Stimulated activated CD4-positive, alpha-beta T cell treated with anti-CD3 and anti-CD28 coated beads, TNF-alpha, amount 100 ng/mL, for 24 hours (primary cell): ENCODE measurements around the gene VAV3.

Experiments used
- DNase-seq, 3 experiments: peaks; one replicate each; pipeline ENCODE4 v3.0.0-alpha.2; 2020; ENCODE audit warnings: low read depth in 3 of 3

VAV3 gene

GRCh38 chr1:107648071-107648470 lies 316.9 kb downstream of the VAV3 start:
- no peak for DNase-seq

GRCh38 chr1:107647012-107647411 lies 318.0 kb downstream of the VAV3 start:
- DNase-seq = no peak

- DNase-seq = no peak
These were observed 321.2 kb downstream of the VAV3 start for GRCh38 chr1:107643766-107644165.

GRCh38 chr1:107640207-107640606 lies 324.8 kb downstream of the VAV3 start:
- DNase-seq = no peak

GRCh38 chr1:107637101-107637500 lies 327.9 kb downstream of the VAV3 start:
- DNase-seq = no peak

- DNase-seq = no peak
These were observed 331.4 kb downstream of the VAV3 start for GRCh38 chr1:107633596-107633995.

GRCh38 chr1:107626073-107626796 lies 338.7 kb downstream of the VAV3 start:
- DNase-seq = no peak

GRCh38 chr1:107625405-107626029 lies 339.5 kb downstream of the VAV3 start:
- no peak for DNase-seq

- no peak for DNase-seq
These were observed 341.5 kb downstream of the VAV3 start for GRCh38 chr1:107623431-107623830.

- DNase-seq = no peak
These were observed 342.0 kb downstream of the VAV3 start for GRCh38 chr1:107622966-107623365.

GRCh38 chr1:107622535-107622934 lies 342.4 kb downstream of the VAV3 start:
- no peak for DNase-seq

- DNase-seq = no peak
These were observed 344.2 kb downstream of the VAV3 start for GRCh38 chr1:107620753-107621152.

GRCh38 chr1:107618539-107618938 lies 346.4 kb downstream of the VAV3 start:
- DNase-seq = no peak

- DNase-seq = no peak
These were observed 347.1 kb downstream of the VAV3 start for GRCh38 chr1:107617921-107618320.

- no peak for DNase-seq
These were observed 347.5 kb downstream of the VAV3 start for GRCh38 chr1:107617456-107617855.

- DNase-seq = no peak
These were observed 355.2 kb downstream of the VAV3 start for GRCh38 chr1:107609808-107610207.

- DNase-seq = no peak
These were observed 360.2 kb downstream of the VAV3 start for GRCh38 chr1:107604825-107605224.

GRCh38 chr1:107600607-107601160 lies 364.3 kb downstream of the VAV3 start:
- DNase-seq = no peak

- DNase-seq = no peak
These were observed 365.8 kb downstream of the VAV3 start for GRCh38 chr1:107599220-107599619.

- DNase-seq = no peak
These were observed 367.7 kb downstream of the VAV3 start for GRCh38 chr1:107597290-107597689.

- DNase-seq = no peak
These were observed 370.4 kb downstream of the VAV3 start for GRCh38 chr1:107594536-107594935.

GRCh38 chr1:107593501-107594209 lies 371.3 kb downstream of the VAV3 start:
- DNase-seq = no peak
